Lung (tissue), 12 donors: ENCODE results near the gene CAPN7. TPM values are rescaled to one million over a fixed set of nuclear protein-coding genes. Genes with fewer than 3 reads are reported as not detected.

Source experiments
- ATAC-seq: fragments of 200-7000 bp; cut with Tn5 transposase; one replicate; pipeline ENCODE4 v1.9.1; 2020; ENCODE audit warnings: moderate number of reproducible peaks; ENCODE audit not compliant: insufficient read depth, low FRiP score
- DNase-seq, 3 donors: peaks; one replicate each; pipeline ENCODE4 v3.0.0-alpha.2; 2013 to 2017
- H3K27ac ChIP-seq, 2 donors: one replicate each; pipeline ENCODE4 v1.5.1; 2013; ENCODE audit warnings: mild to moderate bottlenecking in 2 of 2, moderate library complexity in 2 of 2, control low read depth in 1 of 2, inconsistent platforms in 1 of 2, low read depth in 1 of 2, low read length in 1 of 2
- H3K27me3 ChIP-seq, 3 donors: one replicate each; pipeline ENCODE4 v1.5.1; 2013; ENCODE audit warnings: low read length in 2 of 3; ENCODE audit not compliant: control insufficient read depth in 3 of 3, insufficient read depth in 3 of 3
- H3K36me3 ChIP-seq, 4 donors: one replicate each; pipeline ENCODE4 v1.5.1; 2013; ENCODE audit warnings: low read length in 4 of 4, mild to moderate bottlenecking in 1 of 4, moderate library complexity in 1 of 4; ENCODE audit not compliant: control insufficient read depth in 4 of 4, insufficient read depth in 4 of 4
- H3K4me1 ChIP-seq, 5 donors: one replicate each; pipeline ENCODE4 v1.5.1; 2013; ENCODE audit warnings: low read length in 5 of 5, mild to moderate bottlenecking in 2 of 5, moderate library complexity in 1 of 5; ENCODE audit not compliant: control insufficient read depth in 5 of 5, insufficient read depth in 5 of 5
- H3K4me3 ChIP-seq: one replicate; pipeline ENCODE4 v1.5.1; 2013; ENCODE audit warnings: mild to moderate bottlenecking, control low read depth, moderate library complexity
- H3K9ac ChIP-seq, 2 donors: one replicate each; pipeline ENCODE4 v1.5.1; 2013; ENCODE audit warnings: low read length in 2 of 2, control low read depth in 1 of 2; ENCODE audit not compliant: insufficient read depth in 1 of 2
- H3K9me3 ChIP-seq, 4 donors: one replicate each; pipeline ENCODE4 v1.5.1; 2013; ENCODE audit warnings: low read length in 3 of 4, mild to moderate bottlenecking in 1 of 4, moderate library complexity in 1 of 4; ENCODE audit not compliant: control insufficient read depth in 4 of 4, insufficient read depth in 3 of 4
- WGBS, 2 donors: extraction: QIAGEN DNeasy Blood & Tissue Kit; methylation state at CpG; one replicate each; pipeline ENCODE4 v1.1.7; 2013; 5-methylcytosine and 5-hydroxymethylcytosine counted together
- polyA plus RNA-seq, 2 donors: library from polyadenylated mRNA; stranded (reverse); fragments of 200-250 nt; gene quantifications; one replicate each; pipeline ENCODE4 v1.2.1, GENCODE V29; 2013
- total RNA-seq, 2 donors: library from RNA; depleted of rRNA in 1 of 2; stranded (reverse); fragments of >200 nt in 1 of 2; gene quantifications; one replicate each; pipeline ENCODE4 v1.2.1, GENCODE V29; 2014 to 2021
- TF ChIP-seq, protein P1 (sequence below): IDR thresholded peaks from 2 replicates; pipeline ENCODE4 v1.5.1; 2012; ENCODE audit warnings: mild to moderate bottlenecking; ENCODE audit errors: control extremely low read depth, extremely low read depth
- donor health status: control.
- donor health status: control.
- donor health status: Bipolar disorder and iron deficiency.
- donor health status: healthy.
- donor health status: DM: yes; HTN: yes; CAD: no.

CAPN7 gene
- total and polyA plus RNA-seq, 4 donors, result 14.4 to 97.1 (median 29.2) TPM

DNA sequence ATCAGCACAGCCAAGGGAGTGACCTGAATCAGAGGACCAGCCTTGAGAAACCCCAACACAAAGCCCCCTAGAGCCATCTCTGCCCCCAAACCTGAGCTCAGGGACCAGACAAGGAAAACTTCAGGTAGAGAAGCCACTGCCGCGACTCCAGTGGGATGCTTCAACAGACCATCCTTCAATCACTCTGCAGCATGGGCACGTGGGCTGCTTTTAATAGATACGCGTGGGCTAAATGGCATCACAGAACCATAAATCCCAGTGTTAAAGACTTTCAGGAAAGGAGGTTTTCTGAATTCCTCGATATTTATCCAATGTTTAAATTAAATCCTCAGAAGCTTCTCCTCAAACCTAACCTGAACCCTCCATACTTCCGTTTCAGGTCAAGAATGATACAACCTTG, 95.7 kb downstream of the CAPN7 start:
- no peak overlapping the region for H3K4me3 ChIP-seq
- peaks cover 0 to 27% (median 0%) of the 10 kb centered on the region in 5 donors for H3K4me1 ChIP-seq
- H3K27ac ChIP-seq, result no peak overlapping the region
- WGBS, 2 donors, result 95 to 98% methylated on average over 7 of the region's 7 CpGs
- no peak overlapping the region for H3K9ac ChIP-seq
- ATAC-seq (no peak), DNase-seq (no peak)
- peaks cover 0 to 18% (median 0%) of the 10 kb centered on the region in 4 donors for H3K36me3 ChIP-seq
- no peaks in the 10 kb centered on the region for H3K9me3 ChIP-seq
- no peaks in the 10 kb centered on the region for H3K27me3 ChIP-seq
- TF ChIP-seq, protein P1, sequence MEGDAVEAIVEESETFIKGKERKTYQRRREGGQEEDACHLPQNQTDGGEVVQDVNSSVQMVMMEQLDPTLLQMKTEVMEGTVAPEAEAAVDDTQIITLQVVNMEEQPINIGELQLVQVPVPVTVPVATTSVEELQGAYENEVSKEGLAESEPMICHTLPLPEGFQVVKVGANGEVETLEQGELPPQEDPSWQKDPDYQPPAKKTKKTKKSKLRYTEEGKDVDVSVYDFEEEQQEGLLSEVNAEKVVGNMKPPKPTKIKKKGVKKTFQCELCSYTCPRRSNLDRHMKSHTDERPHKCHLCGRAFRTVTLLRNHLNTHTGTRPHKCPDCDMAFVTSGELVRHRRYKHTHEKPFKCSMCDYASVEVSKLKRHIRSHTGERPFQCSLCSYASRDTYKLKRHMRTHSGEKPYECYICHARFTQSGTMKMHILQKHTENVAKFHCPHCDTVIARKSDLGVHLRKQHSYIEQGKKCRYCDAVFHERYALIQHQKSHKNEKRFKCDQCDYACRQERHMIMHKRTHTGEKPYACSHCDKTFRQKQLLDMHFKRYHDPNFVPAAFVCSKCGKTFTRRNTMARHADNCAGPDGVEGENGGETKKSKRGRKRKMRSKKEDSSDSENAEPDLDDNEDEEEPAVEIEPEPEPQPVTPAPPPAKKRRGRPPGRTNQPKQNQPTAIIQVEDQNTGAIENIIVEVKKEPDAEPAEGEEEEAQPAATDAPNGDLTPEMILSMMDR, result no peak

Other genes starting within 250 kb of the CAPN7 start
- gene MRPS25, start 140.9 kb upstream of the CAPN7 start, total RNA-seq, result 10 to 100 TPM; 19.9 to 66.1 TPM
- gene MRPS25, start 140.9 kb upstream of the CAPN7 start, polyA plus RNA-seq, result 10 to 100 TPM; 48.8 to 71.5 TPM
- 10 to 100 TPM; 26.5 to 33.8 TPM for gene RBSN, start 107.1 kb upstream of the CAPN7 start, total RNA-seq
- gene RBSN, start 107.1 kb upstream of the CAPN7 start, polyA plus RNA-seq, result 1 to 10 TPM; 7.9 to 8.3 TPM
- gene SH3BP5, start 126.3 kb downstream of the CAPN7 start, total RNA-seq, result 10 to 100 TPM; 76.2 to 76.6 TPM
- gene SH3BP5, start 126.3 kb downstream of the CAPN7 start, polyA plus RNA-seq, result 10 to 100 TPM; 50.3 to 58.4 TPM
- gene METTL6, start 221.3 kb downstream of the CAPN7 start, total RNA-seq, result 10 to 100 TPM; 12.3 to 35.4 TPM
- 10 to 100 TPM in 1 of 2 donors, 1 to 10 TPM in 1; 8.6 to 14.0 TPM for gene METTL6, start 221.3 kb downstream of the CAPN7 start, polyA plus RNA-seq
- gene EAF1, start 221.4 kb downstream of the CAPN7 start, total RNA-seq, result 10 to 100 TPM; 16.2 to 25.3 TPM
- gene EAF1, start 221.4 kb downstream of the CAPN7 start, polyA plus RNA-seq, result 10 to 100 TPM in 1 of 2 donors, 1 to 10 TPM in 1; 5.5 to 17.7 TPM